NCI-H1092 (cell line): Measurements from ENCODE around the gene PRUNE2.

Experiments used
- DNase-seq: peaks from one replicate; lab custom pipeline; 2025; lab: John Stamatoyannopoulos, UW

Gene PRUNE2

DNA sequence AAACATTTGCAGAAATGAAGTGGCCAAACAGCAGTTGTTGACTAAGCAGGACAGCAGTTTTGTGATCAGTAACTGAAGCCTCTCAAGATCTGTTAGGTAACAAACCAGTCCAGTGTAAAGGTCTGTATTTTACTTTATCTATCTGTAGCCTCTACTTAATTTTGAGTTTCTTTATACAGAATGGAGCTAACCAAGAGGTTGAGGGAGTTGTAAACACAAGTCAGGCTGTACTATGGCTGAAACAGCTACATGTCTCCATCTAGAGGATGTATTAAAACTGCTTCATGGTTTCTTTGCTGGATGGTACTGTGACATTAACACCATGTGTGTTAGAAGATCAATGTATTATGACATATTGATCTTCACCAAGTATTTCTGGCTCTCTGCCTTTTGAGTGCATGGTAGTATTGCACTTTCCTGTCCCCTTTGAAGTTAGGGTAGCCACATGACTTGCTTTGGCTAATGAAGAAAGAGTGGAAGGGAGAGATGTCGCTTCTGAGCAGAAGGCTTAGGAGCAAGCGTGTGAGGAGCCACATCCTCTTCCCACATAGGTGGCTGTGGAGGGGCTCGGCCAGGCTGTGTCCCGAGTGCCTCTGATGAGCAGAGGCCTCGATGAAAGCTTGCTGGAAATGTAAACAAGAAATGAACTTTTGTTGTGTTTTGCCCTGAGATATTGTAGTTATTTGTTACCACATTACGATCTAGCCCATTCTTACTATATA lies 247.2 kb downstream of the PRUNE2 start:
- DNase-seq, result peak; percentile 5

DNA sequence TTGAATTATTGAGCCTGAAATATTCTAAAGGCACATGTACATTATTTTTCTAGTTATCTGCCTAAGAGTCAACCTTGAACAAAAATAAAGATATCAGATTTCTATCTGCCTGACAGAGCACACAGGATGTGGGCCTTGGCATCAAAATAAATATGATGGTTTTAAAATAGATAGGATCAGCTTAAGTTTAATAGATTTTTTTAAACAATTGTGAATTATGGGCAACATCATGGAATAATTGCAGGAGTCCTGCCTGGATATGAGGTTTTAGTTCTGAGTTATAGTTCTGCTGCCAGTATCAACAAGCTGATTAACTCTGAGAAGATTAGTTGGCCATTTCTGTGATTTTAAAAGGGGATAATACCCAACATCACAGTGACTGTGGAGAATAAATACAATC lies 248.6 kb downstream of the PRUNE2 start:
- DNase-seq, result no peak

GRCh38 chr9:76655971-76656370 lies 249.9 kb downstream of the PRUNE2 start:
- DNase-seq, result no peak

DNA sequence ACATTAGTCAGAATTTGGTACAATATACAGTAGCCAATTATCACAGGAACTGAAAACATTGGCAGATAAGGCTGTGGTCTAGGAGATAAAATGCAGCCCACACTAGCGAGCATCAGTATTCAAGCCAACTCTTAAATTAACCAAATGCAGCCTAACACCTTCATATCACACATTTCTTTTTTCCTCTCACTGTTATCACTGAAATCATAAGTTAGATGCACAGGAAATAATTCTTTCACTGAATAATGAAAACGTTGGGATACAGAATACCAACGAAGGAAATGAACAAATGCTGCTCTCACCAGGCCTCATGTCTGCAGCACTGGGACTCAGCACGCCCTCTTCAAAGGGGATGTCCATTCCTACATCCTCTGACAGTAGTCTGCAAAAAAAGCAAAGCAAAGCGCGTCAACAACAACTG lies 250.8 kb downstream of the PRUNE2 start:
- no peak for DNase-seq

GRCh38 chr9:76654575-76654974 lies 251.3 kb downstream of the PRUNE2 start:
- DNase-seq, result no peak

DNA sequence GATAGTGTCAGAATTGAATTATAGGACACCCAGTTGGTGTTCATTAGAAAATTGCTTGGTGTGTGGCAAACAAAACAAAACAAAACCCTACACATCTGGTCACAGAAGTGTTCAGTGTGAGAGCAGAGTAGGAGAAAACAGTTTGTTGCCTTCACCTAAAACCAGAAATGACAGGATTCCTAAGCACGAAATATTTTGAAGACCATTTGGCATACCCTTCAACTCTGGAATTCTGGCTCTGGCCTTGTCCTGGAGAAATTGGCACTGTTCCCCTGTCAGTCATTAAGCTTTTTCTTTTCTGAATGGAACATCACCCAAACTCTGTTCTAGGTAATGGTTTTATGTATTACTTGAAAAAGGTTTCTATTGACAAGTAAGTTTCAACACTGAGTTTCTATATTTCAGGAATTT lies 251.9 kb downstream of the PRUNE2 start:
- no peak for DNase-seq

- no peak for DNase-seq
Observed at GRCh38 chr9:76652894-76653293, 253.0 kb downstream of the PRUNE2 start.

- DNase-seq, result no peak
Observed at GRCh38 chr9:76651119-76651705, 254.7 kb downstream of the PRUNE2 start.

GRCh38 chr9:76650692-76651091 lies 255.2 kb downstream of the PRUNE2 start:
- DNase-seq, result no peak

DNA sequence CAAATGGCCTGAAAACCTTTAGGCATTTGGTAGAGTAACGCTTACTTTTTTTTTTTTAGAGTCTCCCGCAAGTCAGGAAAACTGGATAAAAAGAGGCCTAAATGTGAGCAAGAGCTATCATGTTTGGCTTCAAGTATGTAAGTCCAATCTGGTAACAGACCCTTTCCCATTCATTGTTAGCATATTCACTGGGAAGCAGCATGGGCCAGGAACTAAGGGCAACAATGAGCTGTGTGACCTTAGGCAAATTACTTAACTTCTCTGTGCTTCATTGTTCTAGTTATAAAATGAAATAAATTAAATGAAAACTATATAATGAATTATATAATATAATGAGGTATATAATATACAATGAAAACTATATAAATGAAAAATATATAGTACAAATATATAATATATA lies 256.0 kb downstream of the PRUNE2 start:
- no peak for DNase-seq

DNA sequence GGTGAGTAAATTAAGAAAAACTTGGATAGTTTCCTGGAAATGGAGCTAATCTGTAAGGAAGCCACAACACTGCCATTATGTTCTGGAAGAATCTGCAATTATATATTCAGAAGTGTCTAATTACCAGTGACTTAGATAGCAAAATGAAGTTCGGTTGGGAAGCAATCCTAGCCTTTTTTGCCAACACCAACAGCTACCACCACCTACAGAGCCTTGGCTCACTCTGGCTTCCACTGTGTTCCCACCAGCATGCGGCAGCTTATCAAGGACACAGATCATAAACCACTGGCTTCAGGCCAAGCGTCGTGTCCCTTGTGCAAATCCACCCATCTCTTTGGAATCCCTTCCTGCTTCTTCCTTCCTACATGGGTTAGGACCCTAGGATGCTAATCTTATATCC lies 259.7 kb downstream of the PRUNE2 start:
- peak; percentile 83 for DNase-seq

DNA sequence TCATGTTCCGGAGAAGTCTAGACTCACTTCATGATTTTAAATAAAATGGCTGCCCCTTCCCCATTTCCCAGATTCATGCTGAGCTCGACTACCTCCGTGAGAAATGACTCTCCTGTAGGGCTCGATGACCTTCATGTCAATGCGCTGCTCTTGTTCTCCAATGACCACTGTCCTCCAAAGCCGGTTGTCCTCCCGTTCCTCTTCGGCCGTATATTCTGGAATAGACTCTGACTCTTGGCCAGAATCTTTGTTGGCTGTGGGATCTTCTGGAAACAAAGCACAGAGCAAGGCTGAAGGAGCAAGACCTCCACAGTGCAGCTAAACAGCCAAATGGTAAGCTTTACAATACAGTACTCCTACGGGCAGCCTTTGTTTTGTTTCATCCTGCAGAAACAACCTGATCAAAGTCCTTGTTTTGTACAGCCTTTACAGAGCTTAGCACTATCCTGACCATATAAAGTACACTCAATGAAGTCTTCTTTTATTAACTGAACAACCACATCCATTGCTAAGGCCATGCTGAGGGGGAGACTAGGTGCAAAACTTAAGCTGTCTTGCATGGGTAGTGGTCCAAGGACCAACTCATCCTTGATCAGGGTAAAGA lies 261.2 kb downstream of the PRUNE2 start:
- no peak for DNase-seq

GRCh38 chr9:76644171-76644570 lies 261.7 kb downstream of the PRUNE2 start:
- DNase-seq, result no peak

GRCh38 chr9:76643399-76644117 lies 262.4 kb downstream of the PRUNE2 start:
- DNase-seq, result no peak

DNA sequence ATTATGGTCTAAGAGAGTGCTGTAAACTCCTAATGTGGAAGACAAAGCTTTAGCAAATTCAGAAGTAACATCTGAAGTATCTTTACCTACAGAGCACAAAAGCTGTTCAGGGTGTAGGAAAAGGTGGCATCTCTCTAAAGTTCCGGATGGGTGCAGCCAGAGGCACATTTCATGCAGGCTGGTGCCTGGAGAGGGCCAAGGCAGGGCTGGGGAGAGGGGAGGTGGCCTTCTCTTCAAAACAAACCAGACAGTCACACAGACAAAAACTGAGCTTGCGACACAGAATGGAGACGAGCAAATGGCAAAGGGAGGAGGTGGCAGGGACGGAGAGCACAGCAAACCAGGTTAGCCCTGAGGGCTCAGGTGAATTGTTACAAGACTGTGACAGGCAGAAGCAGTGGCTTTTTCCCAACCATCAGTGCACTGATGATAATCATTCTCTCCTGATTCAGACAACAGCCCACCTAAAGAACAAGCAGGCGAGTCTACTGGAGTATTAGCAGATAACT lies 263.2 kb downstream of the PRUNE2 start:
- no peak for DNase-seq

DNA sequence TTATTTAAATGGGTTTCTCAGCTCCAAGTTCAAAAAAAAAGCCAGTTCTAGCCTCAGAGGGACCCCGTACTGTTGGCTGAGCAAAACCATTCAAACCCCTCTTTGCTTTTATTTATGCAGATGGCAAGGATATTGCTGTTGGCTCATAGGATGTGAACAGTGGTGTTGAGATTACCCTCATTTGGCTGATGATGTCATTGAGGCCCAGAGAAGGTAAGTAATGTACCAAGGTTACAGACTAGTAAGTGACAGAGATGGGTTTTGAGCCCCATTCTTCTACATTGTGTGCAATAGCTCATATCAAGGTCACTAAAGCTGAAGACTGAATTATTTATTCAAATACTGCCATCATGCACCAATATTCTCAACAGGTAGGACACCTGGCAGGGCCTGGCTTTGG lies 263.8 kb downstream of the PRUNE2 start:
- DNase-seq, result no peak

- no peak for DNase-seq
Observed at GRCh38 chr9:76638001-76638400, 267.9 kb downstream of the PRUNE2 start.

- no peak for DNase-seq
Observed at GRCh38 chr9:76637416-76637815, 268.5 kb downstream of the PRUNE2 start.

- no peak for DNase-seq
Observed at GRCh38 chr9:76634356-76635054, 271.4 kb downstream of the PRUNE2 start.

GRCh38 chr9:76630916-76631315 lies 275.0 kb downstream of the PRUNE2 start:
- DNase-seq, result no peak

- no peak for DNase-seq
Observed at GRCh38 chr9:76629205-76629990, 276.5 kb downstream of the PRUNE2 start.
